Breast epithelium (tissue), 4 donors: ENCODE measurements around the gene NUP50. TPM values are rescaled to one million over a fixed set of nuclear protein-coding genes. Genes with fewer than 3 reads are reported as not detected.

Experiments used
- DNase-seq, 2 donors: peaks; one replicate each; pipeline ENCODE4 v3.0.0-alpha.2; 2019; ENCODE audit warnings: low spot score in 2 of 2
- H3K27ac ChIP-seq, 2 donors: fragments of 200-600 bp; sonication (generic) in 1 of 2; one replicate each; pipeline ENCODE4 v1.5.1; 2016 to 2019; ENCODE audit warnings: mild to moderate bottlenecking in 1 of 2
- H3K27me3 ChIP-seq, 2 donors: fragments of 200-600 bp; sonication (generic) in 1 of 2; one replicate each; pipeline versions ENCODE4 v1.5.1 to v1.6.0; 2017 to 2019; ENCODE audit warnings: control low read depth in 1 of 2, mild to moderate bottlenecking in 1 of 2
- H3K36me3 ChIP-seq: fragments of 200-600 bp; one replicate; pipeline ENCODE4 v1.5.1; 2019
- H3K4me1 ChIP-seq, 2 donors: fragments of 200-600 bp; sonication (generic); one replicate each; pipeline ENCODE4 v1.5.1; 2016 to 2019; ENCODE audit warnings: control low read depth in 1 of 2
- H3K4me3 ChIP-seq, 3 donors: fragments of 200-600 bp; sonication (generic); 1 replicate in 2 of 3; 2 replicates in 1 of 3; pipeline ENCODE4 v1.5.1; 2016 to 2019; ENCODE audit warnings: mild to moderate bottlenecking in 3 of 3, moderate library complexity in 2 of 3
- H3K9me3 ChIP-seq, 2 donors: fragments of 200-600 bp; sonication (generic) in 1 of 2; one replicate each; pipeline ENCODE4 v1.5.1; 2016 to 2019; ENCODE audit warnings: control low read depth in 1 of 2
- CTCF ChIP-seq, 3 donors: fragments of 450-650 bp; IDR thresholded peaks; one replicate each; pipeline ENCODE4 v1.5.1; 2016 to 2017; ENCODE audit warnings: antibody characterized with exemption in 3 of 3, mild to moderate bottlenecking in 3 of 3, moderate library complexity in 3 of 3
- POLR2A ChIP-seq: fragments of 450-650 bp; IDR thresholded peaks from one replicate; pipeline ENCODE4 v1.6.1; 2016; ENCODE audit warnings: antibody characterized with exemption, mild to moderate bottlenecking, moderate library complexity
- POLR2AphosphoS5 ChIP-seq, 3 donors: sonication (generic); formaldehyde crosslinking; IDR thresholded peaks; one replicate each; pipeline ENCODE4 v1.6.1; 2017; ENCODE audit warnings: antibody characterized with exemption in 3 of 3
- intact Hi-C: fragments of 100-400 bp; cut with DNase I; formaldehyde crosslinking; loops from one replicate; pipeline ENCODE4 v1.15.1; 2023; ENCODE audit warnings: low total_unique reads
- total RNA-seq, 3 donors: library from RNA; depleted of rRNA; stranded (reverse); fragments of >200 nt; gene quantifications; one replicate each; pipeline ENCODE4 v1.1.0, GENCODE V29; 2016

Gene NUP50
- total RNA-seq, 3 donors from 2014 or later, result 40.6 to 53.9 (median 49.2) TPM

- Histone ChIP-seq H3K4me1 (no peaks in the 10 kb centered on the region), H3K27ac (peak overlapping the region; percentile 41 to 65), H3K9me3 (no peaks in the 10 kb centered on the region), H3K36me3 (no peaks in the 10 kb centered on the region), H3K4me3 (no peak overlapping the region), H3K27me3 (no peaks in the 10 kb centered on the region)
- intact Hi-C loops, result loop anchor here (10.0 kb wide), 2 partner anchors 75 to 1055 kb away; no protein-coding TSS in a partner anchor
- DNase-seq, result no peak
- TF ChIP-seq CTCF (IDR thresholded peaks at IDR 0.05), result no peak
- no peak for TF ChIP-seq POLR2AphosphoS5 (IDR thresholded peaks at IDR 0.05)
Observed at GRCh38 chr22:45159652-45160462, 3.9 kb upstream of the NUP50 start.

- peak overlapping the region; percentile 93 to 99 (median 96) for H3K4me3 ChIP-seq
- intact Hi-C loops, result loop anchor here (10.0 kb wide), 1 partner anchor 72 kb away; no protein-coding TSS in a partner anchor
- H3K27ac ChIP-seq, result no peak overlapping the region
- no peaks in the 10 kb centered on the region for H3K36me3 ChIP-seq
- H3K9me3 ChIP-seq, result no peaks in the 10 kb centered on the region
- DNase-seq, result no peak
- H3K27me3 ChIP-seq, result no peaks in the 10 kb centered on the region
- no peak for TF ChIP-seq POLR2A
- TF ChIP-seq POLR2AphosphoS5 (IDR thresholded peaks at IDR 0.05), result no peak
- no peak for TF ChIP-seq CTCF (IDR thresholded peaks at IDR 0.05)
- no peaks in the 10 kb centered on the region for H3K4me1 ChIP-seq
Observed at GRCh38 chr22:45162531-45162930, 1.2 kb upstream of the NUP50 start.

GRCh38 chr22:45163099-45163450 is 650 bp upstream of the NUP50 start:
- H3K9me3 ChIP-seq, result no peaks in the 10 kb centered on the region
- TF ChIP-seq POLR2A (no peak), CTCF (IDR thresholded peaks at IDR 0.05) (no peak)
- intact Hi-C loops, result loop anchor here (10.0 kb wide), 1 partner anchor 72 kb away; no protein-coding TSS in a partner anchor
- H3K36me3 ChIP-seq, result no peaks in the 10 kb centered on the region
- H3K4me1 ChIP-seq, result no peaks in the 10 kb centered on the region
- peak overlapping the region; percentile 93 to 99 (median 96) for H3K4me3 ChIP-seq
- DNase-seq, result no peak
- H3K27ac ChIP-seq, result peak overlapping the region; percentile 75 to 89
- H3K27me3 ChIP-seq, result no peaks in the 10 kb centered on the region

- no peaks in the 10 kb centered on the region for H3K4me1 ChIP-seq
- no peak for DNase-seq
- H3K27me3 ChIP-seq, result no peaks in the 10 kb centered on the region
- no peaks in the 10 kb centered on the region for H3K9me3 ChIP-seq
- TF ChIP-seq POLR2A (no peak), POLR2AphosphoS5 (IDR thresholded peaks at IDR 0.05) (no peak), CTCF (IDR thresholded peaks at IDR 0.05) (no peak)
- peak overlapping the region; percentile 75 to 89 for H3K27ac ChIP-seq
- intact Hi-C loops, result loop anchor here (10.0 kb wide), 1 partner anchor 70 kb away; no protein-coding TSS in a partner anchor
- no peaks in the 10 kb centered on the region for H3K36me3 ChIP-seq
- peak overlapping the region; percentile 93 to 99 (median 96) for H3K4me3 ChIP-seq
Observed at GRCh38 chr22:45164270-45165088, 754 bp downstream of the NUP50 start.
